ENCODE data around the gene RGS7.

RGS7 gene

DNA sequence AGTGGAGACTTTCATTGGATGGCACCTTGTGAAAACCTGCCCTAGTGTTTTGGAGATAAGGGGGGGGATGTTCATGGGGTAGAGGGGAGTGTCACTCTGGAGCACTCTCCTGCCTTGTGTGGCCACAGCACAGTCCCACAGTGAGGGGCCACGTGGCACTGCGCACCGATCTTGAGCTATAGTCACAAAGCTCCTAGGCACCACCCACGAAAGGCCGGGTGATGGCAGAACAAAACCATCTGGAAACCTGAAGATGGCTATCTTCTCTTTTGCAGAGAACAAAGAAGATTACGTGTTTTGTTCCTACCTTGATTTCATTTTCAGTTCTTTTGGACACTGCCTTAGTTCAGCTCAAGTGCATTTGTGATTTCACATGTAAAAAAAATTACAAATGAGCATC, 220.6 kb downstream of the RGS7 start:
- no peaks in the 10 kb centered on the region for H3K79me2 ChIP-seq (ENCODE audit: control insufficient read depth, insufficient read depth, low read length)
- H4K5ac ChIP-seq (ENCODE audit: low read length): no peak overlapping the region
- H4K8ac ChIP-seq (ENCODE audit: low read depth, low read length): no peak overlapping the region
- H3K4me2 ChIP-seq (ENCODE audit: low read length): no peak overlapping the region
- no peak overlapping the region for H2BK120ac ChIP-seq (ENCODE audit: low read depth, low read length)
- H3K79me1 ChIP-seq (ENCODE audit: low read length): no peaks in the 10 kb centered on the region
- no peaks in the 10 kb centered on the region for H3K36me3 ChIP-seq (ENCODE audit: control insufficient read depth, insufficient read depth, low read length)
- no peak overlapping the region for H3K27ac ChIP-seq (ENCODE audit: low read depth, low read length)
- H2BK15ac ChIP-seq (replicated peaks; ENCODE audit: low read depth): no peak overlapping the region
- no peak overlapping the region for H3K56ac ChIP-seq (ENCODE audit: low read length)
- DNase-seq: no peak
- H3K4ac ChIP-seq (ENCODE audit: low read depth, low read length): no peak overlapping the region
- no peak overlapping the region for H2AK5ac ChIP-seq (ENCODE audit: low read length)
- no peak overlapping the region for H3K23ac ChIP-seq (ENCODE audit: low read length)
- WGBS (ENCODE audit: extremely low coverage, insufficient coverage, low lambda C conversion rate): no CpG with 5 or more reads among the region's 6 CpGs
- no peak overlapping the region for H3K9ac ChIP-seq (ENCODE audit: low read length)
- no peak overlapping the region for H3K4me3 ChIP-seq (ENCODE audit: low read length)
- no peak overlapping the region for H2BK5ac ChIP-seq (ENCODE audit: low read length)
- H3K18ac ChIP-seq (ENCODE audit: low read length): no peak overlapping the region
- no peaks in the 10 kb centered on the region for H3K27me3 ChIP-seq (ENCODE audit: insufficient read depth, low read length, poor library complexity)
- H3K4me1 ChIP-seq (ENCODE audit: control insufficient read depth, low read depth, low read length): no peaks in the 10 kb centered on the region

DNA sequence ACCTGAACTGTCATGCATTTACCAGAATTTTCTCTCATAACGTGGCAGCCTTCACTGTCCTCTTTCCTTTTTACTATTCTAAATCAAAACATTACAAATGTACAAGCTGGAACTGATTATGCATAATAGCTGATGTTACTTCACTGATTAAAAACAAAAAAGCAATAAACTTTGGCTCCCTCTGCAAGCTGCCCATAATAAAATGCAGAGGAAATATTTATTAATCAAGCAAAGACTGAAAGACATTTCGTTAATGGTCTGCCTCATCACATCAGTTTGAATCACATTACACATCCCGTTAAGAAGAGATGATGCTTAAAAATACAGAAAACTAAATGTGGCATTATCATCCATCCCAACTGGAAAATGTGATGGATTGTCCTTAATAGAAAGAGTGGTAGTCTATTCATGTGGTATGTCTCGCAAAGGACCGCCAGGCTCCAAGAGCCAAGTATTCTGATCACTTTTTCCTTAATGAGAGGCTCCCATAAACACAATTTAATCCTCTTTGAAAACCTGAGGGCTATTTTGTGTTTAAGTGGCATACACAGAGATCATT, 225.3 kb downstream of the RGS7 start:
- H2BK15ac ChIP-seq (replicated peaks; ENCODE audit: low read depth): no peak overlapping the region
- H3K27ac ChIP-seq (ENCODE audit: low read depth, low read length): no peak overlapping the region
- H3K4me3 ChIP-seq (ENCODE audit: low read length): no peak overlapping the region
- H3K79me1 ChIP-seq (ENCODE audit: low read length): no peaks in the 10 kb centered on the region
- no peak overlapping the region for H4K8ac ChIP-seq (ENCODE audit: low read depth, low read length)
- H3K18ac ChIP-seq (ENCODE audit: low read length): no peak overlapping the region
- no peak overlapping the region for H3K23ac ChIP-seq (ENCODE audit: low read length)
- no peaks in the 10 kb centered on the region for H3K79me2 ChIP-seq (ENCODE audit: control insufficient read depth, insufficient read depth, low read length)
- no peak overlapping the region for H3K4ac ChIP-seq (ENCODE audit: low read depth, low read length)
- H3K4me2 ChIP-seq (ENCODE audit: low read length): no peak overlapping the region
- no peak overlapping the region for H3K9ac ChIP-seq (ENCODE audit: low read length)
- no peak for DNase-seq
- H3K56ac ChIP-seq (ENCODE audit: low read length): no peak overlapping the region
- no CpG with 5 or more reads among the region's 5 CpGs for WGBS (ENCODE audit: extremely low coverage, insufficient coverage, low lambda C conversion rate)
- no peak overlapping the region for H2BK120ac ChIP-seq (ENCODE audit: low read depth, low read length)
- no peaks in the 10 kb centered on the region for H3K36me3 ChIP-seq (ENCODE audit: control insufficient read depth, insufficient read depth, low read length)
- no peak overlapping the region for H4K5ac ChIP-seq (ENCODE audit: low read length)
- H3K4me1 ChIP-seq (ENCODE audit: control insufficient read depth, low read depth, low read length): no peaks in the 10 kb centered on the region
- no peak overlapping the region for H2BK5ac ChIP-seq (ENCODE audit: low read length)
- H2AK5ac ChIP-seq (ENCODE audit: low read length): no peak overlapping the region
- H3K27me3 ChIP-seq (ENCODE audit: insufficient read depth, low read length, poor library complexity): no peaks in the 10 kb centered on the region

DNA sequence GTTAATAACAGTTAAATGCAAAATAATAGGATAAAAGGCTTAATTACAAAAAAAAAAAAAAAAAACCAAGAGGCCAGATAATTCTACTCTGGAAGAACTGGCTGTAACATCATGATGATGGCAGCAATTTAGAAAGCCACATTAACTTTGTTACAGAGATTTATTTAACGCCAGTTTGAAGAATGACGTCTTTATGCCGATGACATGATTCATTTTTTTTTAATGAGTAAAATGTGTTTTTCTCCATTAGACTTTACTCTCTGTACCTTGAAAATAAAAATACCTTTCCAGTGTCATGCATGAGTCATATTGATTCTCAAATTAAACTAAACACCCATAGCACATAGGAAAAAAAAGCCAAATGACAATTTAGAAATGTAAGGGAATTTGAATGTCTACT, 226.1 kb downstream of the RGS7 start:
- Histone ChIP-seq H3K27me3 (ENCODE audit: insufficient read depth, low read length, poor library complexity) (no peaks in the 10 kb centered on the region), H2AK5ac (ENCODE audit: low read length) (no peak overlapping the region), H2BK15ac (replicated peaks; ENCODE audit: low read depth) (no peak overlapping the region), H3K4ac (ENCODE audit: low read depth, low read length) (no peak overlapping the region), H3K4me1 (ENCODE audit: control insufficient read depth, low read depth, low read length) (no peaks in the 10 kb centered on the region), H3K79me2 (ENCODE audit: control insufficient read depth, insufficient read depth, low read length) (no peaks in the 10 kb centered on the region), H4K8ac (ENCODE audit: low read depth, low read length) (no peak overlapping the region), H3K23ac (ENCODE audit: low read length) (no peak overlapping the region), H2BK5ac (ENCODE audit: low read length) (no peak overlapping the region), H3K36me3 (ENCODE audit: control insufficient read depth, insufficient read depth, low read length) (no peaks in the 10 kb centered on the region), H3K4me3 (ENCODE audit: low read length) (no peak overlapping the region), H3K18ac (ENCODE audit: low read length) (no peak overlapping the region), H3K56ac (ENCODE audit: low read length) (no peak overlapping the region), H3K4me2 (ENCODE audit: low read length) (no peak overlapping the region), H3K9ac (ENCODE audit: low read length) (no peak overlapping the region), H2BK120ac (ENCODE audit: low read depth, low read length) (no peak overlapping the region), H3K27ac (ENCODE audit: low read depth, low read length) (no peak overlapping the region), H3K79me1 (ENCODE audit: low read length) (no peaks in the 10 kb centered on the region), H4K5ac (ENCODE audit: low read length) (no peak overlapping the region)
- no peak for DNase-seq
- no CpG with 5 or more reads among the region's 3 CpGs for WGBS (ENCODE audit: extremely low coverage, insufficient coverage, low lambda C conversion rate)

DNA sequence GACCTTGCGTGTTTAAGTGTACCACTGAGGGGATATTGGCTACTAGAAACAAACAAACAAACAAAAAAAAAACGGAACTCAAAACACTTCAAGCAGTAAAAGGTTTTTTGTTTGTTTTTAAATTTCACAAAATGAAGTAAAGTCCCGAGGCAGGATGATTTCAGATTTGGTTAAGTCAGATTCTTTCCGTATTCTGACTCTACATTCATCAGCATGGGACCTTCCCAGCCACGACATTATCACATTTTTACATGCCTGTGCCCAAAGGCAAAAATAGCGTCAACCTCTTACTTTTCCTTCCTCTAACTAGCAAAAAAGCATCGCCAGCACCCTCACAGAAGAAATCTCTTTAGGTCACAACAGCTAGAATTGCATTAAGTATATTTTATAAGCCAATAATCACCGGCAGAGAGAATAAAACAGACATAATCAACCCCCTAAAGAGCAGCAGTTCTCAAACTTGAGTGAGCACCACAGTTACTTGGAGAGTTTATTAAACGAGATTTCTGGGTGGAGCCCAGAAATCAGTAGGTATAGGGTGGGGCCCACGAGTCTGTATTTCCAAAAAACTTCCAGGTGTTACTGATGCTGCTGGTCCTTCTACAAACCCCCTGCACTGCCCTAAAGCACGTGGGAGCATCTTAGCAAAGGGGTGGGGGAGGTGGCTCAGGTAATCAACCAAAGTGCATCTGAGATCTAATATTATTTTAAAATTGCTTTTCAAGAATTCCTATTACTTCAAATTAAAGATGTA, 227.6 kb downstream of the RGS7 start:
- H2BK5ac ChIP-seq (ENCODE audit: low read length): no peak overlapping the region
- no peaks in the 10 kb centered on the region for H3K79me2 ChIP-seq (ENCODE audit: control insufficient read depth, insufficient read depth, low read length)
- H3K18ac ChIP-seq (ENCODE audit: low read length): no peak overlapping the region
- H3K4me1 ChIP-seq (ENCODE audit: control insufficient read depth, low read depth, low read length): no peaks in the 10 kb centered on the region
- H3K27ac ChIP-seq (ENCODE audit: low read depth, low read length): no peak overlapping the region
- H3K9ac ChIP-seq (ENCODE audit: low read length): no peak overlapping the region
- no CpG with 5 or more reads among the region's 11 CpGs for WGBS (ENCODE audit: extremely low coverage, insufficient coverage, low lambda C conversion rate)
- no peak overlapping the region for H3K4ac ChIP-seq (ENCODE audit: low read depth, low read length)
- no peaks in the 10 kb centered on the region for H3K36me3 ChIP-seq (ENCODE audit: control insufficient read depth, insufficient read depth, low read length)
- no peak overlapping the region for H3K56ac ChIP-seq (ENCODE audit: low read length)
- no peak overlapping the region for H4K5ac ChIP-seq (ENCODE audit: low read length)
- H3K23ac ChIP-seq (ENCODE audit: low read length): no peak overlapping the region
- no peak overlapping the region for H2BK120ac ChIP-seq (ENCODE audit: low read depth, low read length)
- H4K8ac ChIP-seq (ENCODE audit: low read depth, low read length): no peak overlapping the region
- DNase-seq: peak; percentile 13
- no peaks in the 10 kb centered on the region for H3K27me3 ChIP-seq (ENCODE audit: insufficient read depth, low read length, poor library complexity)
- H3K79me1 ChIP-seq (ENCODE audit: low read length): no peaks in the 10 kb centered on the region
- no peak overlapping the region for H2BK15ac ChIP-seq (replicated peaks; ENCODE audit: low read depth)
- H3K4me3 ChIP-seq (ENCODE audit: low read length): no peak overlapping the region
- no peak overlapping the region for H2AK5ac ChIP-seq (ENCODE audit: low read length)
- no peak overlapping the region for H3K4me2 ChIP-seq (ENCODE audit: low read length)

DNA sequence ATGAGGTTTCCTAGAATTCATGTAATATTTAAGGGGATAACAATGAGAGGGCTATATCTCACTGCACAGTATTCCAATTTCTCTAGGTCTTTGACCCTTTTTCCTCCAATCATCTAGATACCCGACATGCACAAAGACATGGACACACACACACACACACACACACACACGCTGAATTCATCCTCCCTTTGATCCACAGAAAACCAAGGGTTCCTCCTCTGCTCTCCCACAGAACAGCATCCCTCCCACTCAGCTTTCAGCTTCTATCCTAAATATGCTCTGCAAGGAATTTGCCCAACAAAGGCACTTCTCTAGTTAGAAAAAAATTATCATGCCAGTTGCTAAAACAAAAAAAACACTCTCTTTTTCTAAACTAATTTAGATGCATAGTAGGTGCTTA, 231.7 kb downstream of the RGS7 start:
- WGBS (ENCODE audit: extremely low coverage, insufficient coverage, low lambda C conversion rate): no CpG with 5 or more reads among the region's 2 CpGs

DNA sequence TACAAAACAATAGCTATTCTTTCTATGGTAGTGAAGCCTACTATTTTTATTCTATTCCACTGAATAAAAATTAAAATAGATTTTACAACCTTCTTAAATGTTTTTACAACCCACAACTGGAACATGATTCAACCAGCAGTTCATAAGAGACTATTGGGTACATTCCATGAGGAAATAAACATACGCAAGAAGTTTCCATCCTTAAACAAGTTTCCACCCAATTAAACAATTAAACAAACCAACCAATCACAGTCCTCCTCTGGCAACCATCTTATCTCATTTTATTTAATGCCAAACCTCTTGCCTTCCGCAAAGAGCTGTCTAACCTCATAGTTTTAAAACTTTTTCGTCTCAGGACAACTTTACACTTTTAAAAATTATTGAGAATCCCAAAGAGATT, 239.0 kb downstream of the RGS7 start:
- Histone ChIP-seq H3K4me3 (ENCODE audit: low read length) (no peak overlapping the region), H2BK5ac (ENCODE audit: low read length) (no peak overlapping the region), H3K23ac (ENCODE audit: low read length) (no peak overlapping the region), H3K79me2 (ENCODE audit: control insufficient read depth, insufficient read depth, low read length) (no peaks in the 10 kb centered on the region), H2BK15ac (replicated peaks; ENCODE audit: low read depth) (no peak overlapping the region), H3K4me2 (ENCODE audit: low read length) (no peak overlapping the region), H3K4ac (ENCODE audit: low read depth, low read length) (no peak overlapping the region), H4K5ac (ENCODE audit: low read length) (no peak overlapping the region), H3K79me1 (ENCODE audit: low read length) (no peaks in the 10 kb centered on the region), H4K8ac (ENCODE audit: low read depth, low read length) (no peak overlapping the region), H2BK120ac (ENCODE audit: low read depth, low read length) (no peak overlapping the region), H3K18ac (ENCODE audit: low read length) (no peak overlapping the region), H2AK5ac (ENCODE audit: low read length) (no peak overlapping the region), H3K27me3 (ENCODE audit: insufficient read depth, low read length, poor library complexity) (no peaks in the 10 kb centered on the region), H3K9ac (ENCODE audit: low read length) (no peak overlapping the region), H3K56ac (ENCODE audit: low read length) (no peak overlapping the region), H3K27ac (ENCODE audit: low read depth, low read length) (no peak overlapping the region), H3K36me3 (ENCODE audit: control insufficient read depth, insufficient read depth, low read length) (no peaks in the 10 kb centered on the region), H3K4me1 (ENCODE audit: control insufficient read depth, low read depth, low read length) (no peaks in the 10 kb centered on the region)
- WGBS (ENCODE audit: extremely low coverage, insufficient coverage, low lambda C conversion rate): no CpG with 5 or more reads among the region's 3 CpGs
- DNase-seq: no peak

More for the DNA sequence above, 231.7 kb downstream of the RGS7 start:
- Histone ChIP-seq H3K4me2 (ENCODE audit: low read length) (no peak overlapping the region), H4K8ac (ENCODE audit: low read depth, low read length) (no peak overlapping the region), H3K4me3 (ENCODE audit: low read length) (no peak overlapping the region), H2BK120ac (ENCODE audit: low read depth, low read length) (no peak overlapping the region), H3K23ac (ENCODE audit: low read length) (no peak overlapping the region), H3K4ac (ENCODE audit: low read depth, low read length) (no peak overlapping the region), H3K27ac (ENCODE audit: low read depth, low read length) (no peak overlapping the region), H2AK5ac (ENCODE audit: low read length) (no peak overlapping the region), H2BK15ac (replicated peaks; ENCODE audit: low read depth) (no peak overlapping the region), H3K27me3 (ENCODE audit: insufficient read depth, low read length, poor library complexity) (no peaks in the 10 kb centered on the region), H2BK5ac (ENCODE audit: low read length) (no peak overlapping the region), H3K79me2 (ENCODE audit: control insufficient read depth, insufficient read depth, low read length) (no peaks in the 10 kb centered on the region), H3K4me1 (ENCODE audit: control insufficient read depth, low read depth, low read length) (no peaks in the 10 kb centered on the region), H3K36me3 (ENCODE audit: control insufficient read depth, insufficient read depth, low read length) (no peaks in the 10 kb centered on the region), H4K5ac (ENCODE audit: low read length) (no peak overlapping the region), H3K79me1 (ENCODE audit: low read length) (no peaks in the 10 kb centered on the region), H3K9ac (ENCODE audit: low read length) (no peak overlapping the region), H3K18ac (ENCODE audit: low read length) (no peak overlapping the region), H3K56ac (ENCODE audit: low read length) (no peak overlapping the region)
- DNase-seq: no peak
